K562 (cell line): ENCODE results near the gene CGGBP1. TPM values are rescaled to one million over a fixed set of nuclear protein-coding genes. Genes with fewer than 3 reads are reported as not detected.

Experiments used
- ATAC-seq: fragments of 200-7000 bp; cut with Tn5 transposase; 3 replicates; pipeline ENCODE4 v1.9.1; 2020; ENCODE audit warnings: moderate library complexity
- BruUV-seq: library from RNA; stranded (reverse); fragments of 400-500 nt; replicated peaks from 2 replicates; lab custom pipeline; 2021; lab: Mats Ljungman, UMichigan
- CTCF ChIA-PET: fragments of 300-600 bp; formaldehyde crosslinking; extraction: SDS; loops from one replicate; lab custom pipeline; 2021; ENCODE audit warnings: low intra/inter-chr PET ratio; lab: Yijun Ruan, JAX
- POLR2A ChIA-PET: fragments of 300-600, 350-650 bp; sonication (Branson Sonifier 250); formaldehyde crosslinking; extraction: SDS; loops from one replicate; lab custom pipeline; 2021; ENCODE audit warnings: antibody characterized with exemption, inconsistent platforms; lab: Yijun Ruan, JAX
- DNase-seq, 4 experiments: peaks; one replicate each; pipeline versions ENCODE4 v3.0.0 to v3.0.0-alpha.2; 2011 to 2018; ENCODE audit warnings: low spot score in 3 of 4, mixed read lengths in 3 of 4; ENCODE audit errors: extremely low read depth in 1 of 4
- FAIRE-seq: peaks from 2 replicates; lab custom pipeline; 2011; peaks lifted over from hg19 to GRCh38; lab: Jason Lieb, UNC
- H2AFZ ChIP-seq: 2 replicates; pipeline ENCODE4 v1.6.0; 2011; ENCODE audit warnings: low read depth, low read length, control low read depth, inconsistent platforms
- H3K27ac ChIP-seq: fragments of 200-600 bp; 3 replicates; pipeline ENCODE4 v1.8.0; 2011; ENCODE audit warnings: low read depth, mild to moderate bottlenecking, control low read depth, inconsistent platforms, low read length, moderate library complexity, mixed read lengths; ENCODE audit errors: extremely low read depth
- H3K27me3 ChIP-seq, 2 experiments: fragments of 300-600 bp in 1 of 2; 2 replicates in 1 of 2; 3 replicates in 1 of 2; pipeline versions ENCODE4 v1.6.0 to v1.8.0; 2011; ENCODE audit warnings: inconsistent platforms in 2 of 2, low read length in 2 of 2, mild to moderate bottlenecking in 1 of 2, mixed read lengths in 1 of 2, moderate library complexity in 1 of 2; ENCODE audit not compliant: control insufficient read depth in 2 of 2, insufficient read depth in 2 of 2
- H3K36me3 ChIP-seq: fragments of 300-600 bp; 3 replicates; pipeline ENCODE4 v1.8.0; 2011; ENCODE audit warnings: mild to moderate bottlenecking, low read length, inconsistent platforms; ENCODE audit not compliant: control insufficient read depth, insufficient read depth
- H3K4me1 ChIP-seq, 2 experiments: fragments of 200-600 bp in 1 of 2; replicated peaks in 1 of 2; 2 replicates in 1 of 2; 3 replicates in 1 of 2; pipeline versions ENCODE4 v1.5.1 to v1.8.0; 2011; ENCODE audit warnings: inconsistent platforms in 2 of 2, low read length in 2 of 2, mild to moderate bottlenecking in 1 of 2, mixed read lengths in 1 of 2, moderate library complexity in 1 of 2; ENCODE audit not compliant: control insufficient read depth in 2 of 2, insufficient read depth in 2 of 2
- H3K4me2 ChIP-seq: 2 replicates; pipeline ENCODE4 v1.6.1; 2011; ENCODE audit warnings: low read length, control low read depth, inconsistent platforms, mixed read lengths; ENCODE audit not compliant: insufficient read depth
- H3K4me3 ChIP-seq: fragments of 200-600 bp; sonication (generic), shearing (Covaris generic); 2 replicates; pipeline ENCODE4 v1.5.1; 2016; ENCODE audit warnings: control low read depth, inconsistent platforms
- H3K79me2 ChIP-seq: fragments of 200-600 bp; 3 replicates; pipeline ENCODE4 v1.8.0; 2011; ENCODE audit warnings: low read length, inconsistent platforms; ENCODE audit not compliant: control insufficient read depth, insufficient read depth
- H3K9ac ChIP-seq, 2 experiments: 2 replicates each; pipeline versions ENCODE4 v1.6.0 to v1.6.1; 2011; ENCODE audit warnings: low read depth in 2 of 2, low read length in 2 of 2, control low read depth in 1 of 2, inconsistent platforms in 1 of 2, mild to moderate bottlenecking in 1 of 2, mixed read lengths in 1 of 2; ENCODE audit not compliant: insufficient read depth in 1 of 2
- H3K9me1 ChIP-seq: one replicate; pipeline ENCODE4 v1.6.0; 2011; ENCODE audit warnings: inconsistent platforms, mild to moderate bottlenecking, low read length, moderate library complexity; ENCODE audit not compliant: control insufficient read depth, insufficient read depth
- H3K9me3 ChIP-seq: replicated peaks from 2 replicates; pipeline ENCODE4 v1.5.1; 2011; ENCODE audit warnings: low read depth, low read length, inconsistent platforms; ENCODE audit not compliant: control insufficient read depth, insufficient read depth
- H4K20me1 ChIP-seq: replicated peaks from 2 replicates; pipeline ENCODE4 v1.6.1; 2011; ENCODE audit warnings: low read length, inconsistent platforms, mixed read lengths; ENCODE audit not compliant: control insufficient read depth, insufficient read depth
- HBP1 ChIP-seq: fragments of 450-650 bp; formaldehyde crosslinking; IDR thresholded peaks from 2 replicates; pipeline ENCODE4 v1.4.0; 2022; ENCODE audit warnings: missing genetic modification characterization
- NCOA6 ChIP-seq: fragments of 450-650 bp; IDR thresholded peaks from 2 replicates; pipeline ENCODE4 v1.6.1; 2017; ENCODE audit warnings: mild to moderate bottlenecking
- PKNOX1 ChIP-seq: fragments of 450-650 bp; IDR thresholded peaks from 2 replicates; pipeline ENCODE4 v1.6.1; 2016
- SMC3 ChIP-seq: conservative IDR thresholded peaks from 2 replicates; pipeline ENCODE4 v1.6.1; 2011; ENCODE audit warnings: low read depth, low read length, improper control_type of control experiment; ENCODE audit not compliant: insufficient read depth
- ZNF133 ChIP-seq: fragments of 250-450 bp; sonication (Bioruptor Pico); IDR thresholded peaks from 2 replicates; pipeline ENCODE4 v1.4.0; 2020; ENCODE audit warnings: mild to moderate bottlenecking
- ZNF609 ChIP-seq: sonication (generic); formaldehyde crosslinking; IDR thresholded peaks from 2 replicates; pipeline ENCODE4 v1.8.1; 2023; ENCODE audit warnings: missing genetic modification reagents, mild to moderate bottlenecking, borderline replicate concordance
- WGBS: fragments of 100-300 bp; shearing (Covaris generic); methylation state at CpG from one replicate; pipeline ENCODE4 v1.1.6; 2016; ENCODE audit warnings: low coverage, mixed read lengths; ENCODE audit not compliant: insufficient coverage; ENCODE audit errors: missing lambda C conversion rate; 5-methylcytosine and 5-hydroxymethylcytosine counted together
- in situ Hi-C: fragments of 300-500 bp; cut with MboI; formaldehyde crosslinking; loops from 4 replicates; pipeline ENCODE4 v1.15.0; 2018; ENCODE audit warnings: inconsistent platforms, mixed read lengths
- intact Hi-C: fragments of 100-400 bp; cut with micrococcal nuclease; formaldehyde crosslinking; loops from 2 replicates; pipeline ENCODE4 v1.14.2; 2022
- polyA plus RNA-seq, 8 experiments: library from polyadenylated mRNA; depleted of rRNA in 4 of 8; stranded (reverse) in 5 of 8; unstranded in 3 of 8; fragments of >200 nt; fragmentation: Nextera tagmentation in 2 of 8; fragmentation: Illumina TruSeq in 1 of 8; extraction: Ambion mirVana in 2 of 8; extraction: Trizol in 1 of 8; gene quantifications; 2 replicates each; pipeline versions ENCODE4 v1.2.1 to v1.2.3, GENCODE V29; 2011 to 2014; ENCODE audit warnings: inconsistent platforms in 1 of 8, missing spikeins in 1 of 8
- total RNA-seq, 7 experiments: library from RNA; depleted of rRNA in 6 of 7; stranded (reverse); fragments of >200 nt in 6 of 7; fragmentation: Illumina TruSeq in 2 of 7; extraction: Trizol in 2 of 7; gene quantifications; 2 replicates each; pipeline versions ENCODE4 v1.2.1 to v1.2.3, GENCODE V29; 2011 to 2021; ENCODE audit warnings: low replicate concordance in 1 of 7

Gene CGGBP1
- total and polyA plus RNA-seq, 9 of the 15 experiments (the other 6 are each of a cell fraction or from before 2014, with no cell fraction given): 14.4 to 47.8 (median 37.8) TPM

- Histone ChIP-seq H2AFZ (no peak overlapping the region), H3K27ac (no peak overlapping the region), H3K79me2 (no peaks in the 10 kb centered on the region), H3K9me1 (no peaks in the 10 kb centered on the region), H3K4me3 (no peak overlapping the region), H3K4me1 (no peaks in the 10 kb centered on the region), H4K20me1 (no peaks in the 10 kb centered on the region), H3K36me3 (no peaks in the 10 kb centered on the region), H3K9me3 (no peaks in the 10 kb centered on the region), H3K4me2 (no peak overlapping the region), H3K27me3 (no peaks in the 10 kb centered on the region), H3K9ac (no peak overlapping the region)
- POLR2A ChIA-PET: no interaction called here
- DNase-seq (no peak), FAIRE-seq (no peak), ATAC-seq (no peak)
- in situ Hi-C loops (loop anchor here (25.0 kb wide), 1 partner anchor 697 kb away; no protein-coding TSS in a partner anchor), intact Hi-C loops (loop anchor here (10.0 kb wide), 2 partner anchors 364 to 1234 kb away; no protein-coding TSS in a partner anchor)
- CTCF ChIA-PET: no interaction called here
- BruUV-seq: no TSS peak
- WGBS: 73% methylated on average over 2 of the region's 2 CpGs
- TF ChIP-seq PKNOX1 (no peak), ZNF133 (CRISPR knock-in tag) (no peak), HBP1 (CRISPR knock-in tag) (no peak), ZNF609 (CRISPR knock-in tag) (no peak), NCOA6 (no peak), SMC3 (no peak)
Measured at GRCh38 chr3:88009066-88009465, 49.7 kb downstream of the CGGBP1 start.
